ENCODE data around the gene MEMO1. TPM values are rescaled to one million over a fixed set of nuclear protein-coding genes. Genes with fewer than 3 reads are reported as not detected.
"Not testable (repeated sequence)": the region's sequence is repeated elsewhere in the genome, so short reads cannot be mapped to it uniquely, and the experiment has no call there.

The MEMO1 gene
- total and polyA plus RNA-seq, 2 donors, result 34.7 to 56.0 TPM

DNA sequence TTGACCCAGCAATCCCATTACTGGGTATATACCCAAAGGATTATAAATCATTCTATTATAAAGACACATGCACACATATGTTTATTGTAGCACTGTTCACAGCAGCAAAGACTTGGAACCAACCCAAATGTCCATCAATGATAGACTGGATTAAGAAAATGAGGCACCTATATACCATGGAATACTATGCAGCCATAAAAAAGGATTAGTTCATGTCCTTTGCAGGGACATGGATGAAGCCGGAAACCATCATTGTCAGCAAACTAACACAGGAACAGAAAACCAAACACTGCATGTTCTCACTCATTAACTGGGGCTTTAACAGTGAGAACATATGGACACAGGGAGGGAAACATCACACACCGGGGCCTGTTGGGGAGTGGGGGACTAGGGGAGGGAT is 110.7 kb downstream of the MEMO1 start:
- not testable (repeated sequence) for H3K4me1 ChIP-seq (ENCODE audit: insufficient read depth); H3K36me3 ChIP-seq (ENCODE audit: insufficient read depth); H3K27ac ChIP-seq (ENCODE audit: low read depth); H3K4me3 ChIP-seq (ENCODE audit: low read depth, low read length); DNase-seq (ENCODE audit: extremely low spot score)
- WGBS, result 100% methylated on average over 2 of the region's 2 CpGs

DNA sequence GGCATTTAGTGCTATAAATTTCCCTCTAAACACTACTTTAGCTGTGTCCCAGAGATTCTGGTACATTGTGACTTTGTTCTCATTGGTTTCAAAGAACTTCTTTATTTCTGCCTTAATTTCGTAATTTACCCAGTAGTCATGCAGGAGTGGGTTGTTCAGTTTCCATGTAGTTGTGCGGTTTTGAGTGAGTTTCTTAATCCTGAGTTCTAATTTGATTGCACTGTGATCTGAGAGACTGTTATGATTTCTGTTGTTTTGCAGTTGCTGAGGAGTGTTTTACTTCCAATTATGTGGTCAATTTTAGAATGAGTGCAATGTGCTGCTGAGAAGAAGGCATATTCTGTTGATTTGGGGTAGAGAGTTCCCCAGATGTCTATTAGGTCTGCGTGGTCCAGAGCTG is 112.5 kb downstream of the MEMO1 start:
- not testable (repeated sequence) for H3K27ac ChIP-seq (ENCODE audit: low read depth); H3K36me3 ChIP-seq (ENCODE audit: insufficient read depth); DNase-seq (ENCODE audit: extremely low spot score); H3K4me1 ChIP-seq (ENCODE audit: insufficient read depth); H3K4me3 ChIP-seq (ENCODE audit: low read depth, low read length)
- WGBS, result 98% methylated on average over 3 of the region's 3 CpGs

DNA sequence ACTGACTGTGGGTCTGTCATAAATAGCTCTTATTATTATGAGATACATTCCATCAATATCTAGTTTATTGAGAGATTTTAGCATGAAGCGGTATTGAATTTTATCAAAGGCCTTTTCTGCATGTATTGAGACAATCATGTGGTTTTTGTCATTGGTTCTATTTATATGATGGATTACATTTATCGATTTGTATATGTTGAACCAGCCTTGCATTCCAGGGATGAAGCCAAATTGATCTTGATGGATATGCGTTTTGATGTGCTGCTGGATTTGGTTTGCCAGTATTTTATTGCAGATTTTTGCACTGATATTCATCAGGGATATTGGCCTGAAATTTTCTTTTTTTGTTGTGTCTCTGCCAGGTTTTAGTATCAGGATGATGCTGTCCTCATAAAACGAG is 113.5 kb downstream of the MEMO1 start:
- not testable (repeated sequence) for H3K36me3 ChIP-seq (ENCODE audit: insufficient read depth); H3K4me3 ChIP-seq (ENCODE audit: low read depth, low read length); H3K4me1 ChIP-seq (ENCODE audit: insufficient read depth); H3K27ac ChIP-seq (ENCODE audit: low read depth); DNase-seq (ENCODE audit: extremely low spot score)
- 98% methylated on average over 4 of the region's 4 CpGs for WGBS

DNA sequence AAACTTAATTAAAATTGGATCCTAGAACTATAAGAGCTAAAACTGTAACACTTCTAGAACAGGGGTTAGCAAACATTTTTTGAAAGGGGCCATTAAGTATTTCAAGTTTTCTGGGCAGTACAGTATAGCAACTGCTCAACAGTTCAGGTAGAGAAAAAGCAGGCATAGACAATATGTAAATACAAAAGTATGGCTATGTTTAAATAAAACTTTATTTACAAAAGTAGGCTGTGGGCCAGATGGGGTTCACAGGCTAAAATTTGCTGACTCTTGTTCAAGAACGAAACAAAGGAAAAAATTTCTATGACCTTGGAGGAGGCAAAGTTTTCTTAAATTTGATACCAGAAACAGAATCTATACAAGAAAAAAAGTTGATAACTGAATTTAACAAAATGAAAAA is 114.5 kb downstream of the MEMO1 start:
- Histone ChIP-seq H3K27ac (ENCODE audit: low read depth) (no peak overlapping the region), H3K4me3 (ENCODE audit: low read depth, low read length) (no peak overlapping the region), H3K36me3 (ENCODE audit: insufficient read depth) (peaks cover 2% of the 10 kb centered on the region), H3K4me1 (ENCODE audit: insufficient read depth) (no peaks in the 10 kb centered on the region)
- no peak for DNase-seq (ENCODE audit: extremely low spot score)
- WGBS, result 98% methylated on average over 1 of the region's 1 CpG

DNA sequence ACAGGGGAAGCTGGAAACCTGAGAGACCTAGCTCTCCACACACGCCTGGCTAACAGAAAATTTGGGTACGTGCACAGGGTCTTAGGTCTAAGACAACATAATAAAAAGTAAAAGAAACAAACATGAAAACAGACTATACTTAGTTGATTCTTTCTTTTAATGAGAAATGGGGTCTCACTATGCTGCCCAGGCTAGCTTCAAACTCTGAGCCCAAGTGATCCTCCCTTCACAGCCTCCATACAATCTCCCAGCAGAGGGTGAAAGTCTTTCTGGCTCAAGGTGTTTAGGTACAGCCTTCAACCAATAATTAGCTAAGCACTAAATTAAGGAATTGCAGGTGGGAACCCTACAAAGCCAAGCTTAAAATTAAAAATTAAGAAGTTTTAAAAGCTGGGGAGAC is 116.2 kb downstream of the MEMO1 start:
- 95% methylated on average over 2 of the region's 2 CpGs for WGBS
- no peaks in the 10 kb centered on the region for H3K4me1 ChIP-seq (ENCODE audit: insufficient read depth)
- peaks cover 2% of the 10 kb centered on the region for H3K36me3 ChIP-seq (ENCODE audit: insufficient read depth)
- DNase-seq (ENCODE audit: extremely low spot score), result no peak
- H3K4me3 ChIP-seq (ENCODE audit: low read depth, low read length), result no peak overlapping the region
- H3K27ac ChIP-seq (ENCODE audit: low read depth), result no peak overlapping the region

DNA sequence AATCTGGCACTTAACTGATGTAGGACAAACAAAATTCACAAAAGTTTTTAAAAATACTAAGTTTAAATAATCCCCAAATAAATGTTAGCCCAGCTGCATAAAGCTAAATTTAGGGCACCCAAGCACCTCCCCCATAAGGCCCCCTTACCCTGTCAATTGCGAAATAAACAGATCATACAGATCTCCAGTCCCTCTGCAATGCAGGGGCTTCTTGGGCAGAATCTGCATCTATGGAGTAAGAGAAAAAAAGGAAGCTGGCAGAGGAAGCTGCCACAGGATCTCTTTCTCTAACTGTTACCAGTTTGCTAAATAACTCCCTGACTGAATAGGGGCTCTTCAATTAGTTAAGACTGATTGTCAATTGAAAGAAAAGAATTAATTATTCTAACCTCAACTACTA is 117.7 kb downstream of the MEMO1 start:
- no peaks in the 10 kb centered on the region for H3K4me1 ChIP-seq (ENCODE audit: insufficient read depth)
- H3K27ac ChIP-seq (ENCODE audit: low read depth), result no peak overlapping the region
- no peak for DNase-seq (ENCODE audit: extremely low spot score)
- H3K4me3 ChIP-seq (ENCODE audit: low read depth, low read length), result no peak overlapping the region
- H3K36me3 ChIP-seq (ENCODE audit: insufficient read depth), result peaks cover 2% of the 10 kb centered on the region
- 83% methylated on average over 1 of the region's 1 CpG for WGBS

DNA sequence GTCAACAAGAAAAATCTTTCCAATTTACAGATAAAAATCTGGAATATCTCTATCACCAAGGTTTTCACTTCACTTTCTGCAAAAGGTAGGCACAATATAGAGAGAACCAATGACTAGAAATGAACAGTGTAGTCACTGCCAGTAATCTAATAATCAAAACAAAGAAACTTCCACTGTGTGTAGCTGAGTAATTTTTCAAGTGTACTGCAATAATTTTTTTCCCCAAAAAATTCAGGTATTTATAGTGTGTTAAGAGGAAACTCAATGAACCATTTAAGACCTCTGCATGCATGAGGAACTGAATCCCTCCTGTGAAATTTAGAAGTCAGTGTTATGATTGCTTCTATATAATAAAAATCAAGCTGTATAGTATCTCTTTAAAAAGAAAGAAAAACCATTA is 121.8 kb downstream of the MEMO1 start:
- no peak overlapping the region for H3K4me3 ChIP-seq (ENCODE audit: low read depth, low read length)

DNA sequence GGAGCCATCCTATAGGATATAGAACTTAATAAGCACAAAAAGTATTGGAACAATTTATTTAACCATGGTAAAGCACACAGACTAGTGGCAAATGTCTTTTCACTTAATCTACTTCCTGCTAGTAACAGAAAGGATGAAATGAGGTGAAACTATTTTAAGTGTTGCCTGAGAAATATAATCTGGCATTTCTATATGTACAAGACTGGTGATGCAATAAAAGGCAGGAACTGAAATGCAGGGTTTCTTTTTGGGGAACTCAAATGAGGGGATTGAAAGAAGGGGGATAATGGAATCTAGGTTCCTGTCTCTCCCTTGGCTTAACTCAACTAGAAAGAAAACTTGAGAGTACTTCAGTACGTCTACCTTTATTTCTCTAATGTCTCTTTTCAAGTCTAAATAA is 122.3 kb downstream of the MEMO1 start:
- H3K27ac ChIP-seq (ENCODE audit: low read depth), result no peak overlapping the region
- no peak overlapping the region for H3K4me3 ChIP-seq (ENCODE audit: low read depth, low read length)
- 89% methylated on average over 1 of the region's 1 CpG for WGBS
- H3K36me3 ChIP-seq (ENCODE audit: insufficient read depth), result peaks cover 2% of the 10 kb centered on the region
- H3K4me1 ChIP-seq (ENCODE audit: insufficient read depth), result no peaks in the 10 kb centered on the region
- DNase-seq (ENCODE audit: extremely low spot score), result no peak

More for the DNA sequence above, 121.8 kb downstream of the MEMO1 start:
- Histone ChIP-seq H3K36me3 (ENCODE audit: insufficient read depth) (peaks cover 2% of the 10 kb centered on the region), H3K4me1 (ENCODE audit: insufficient read depth) (no peaks in the 10 kb centered on the region), H3K27ac (ENCODE audit: low read depth) (no peak overlapping the region)
- no peak for DNase-seq (ENCODE audit: extremely low spot score)

DNA sequence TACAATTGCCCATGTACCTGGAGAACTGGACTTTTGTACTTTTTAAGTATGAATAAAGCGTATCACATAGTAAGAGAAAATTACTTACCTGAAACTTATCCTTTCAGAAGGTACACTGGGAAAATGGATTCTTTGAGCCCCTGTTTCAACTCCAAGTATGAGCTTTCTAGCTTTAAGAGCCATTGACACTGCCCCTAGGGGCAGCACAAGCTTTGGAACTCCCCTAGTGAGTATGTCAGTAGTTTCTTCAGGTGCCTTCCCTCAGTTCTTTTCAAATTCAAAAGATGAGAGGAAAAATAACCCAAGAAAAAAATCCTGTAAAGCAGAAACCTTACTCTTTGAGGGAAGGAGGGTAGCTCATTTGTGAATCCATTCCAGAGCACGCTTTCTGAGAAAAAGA is 124.1 kb downstream of the MEMO1 start:
- Histone ChIP-seq H3K4me1 (ENCODE audit: insufficient read depth) (no peaks in the 10 kb centered on the region), H3K4me3 (ENCODE audit: low read depth, low read length) (no peak overlapping the region), H3K27ac (ENCODE audit: low read depth) (no peak overlapping the region), H3K36me3 (ENCODE audit: insufficient read depth) (no peaks in the 10 kb centered on the region)
- DNase-seq (ENCODE audit: extremely low spot score), result no peak
- WGBS, result 98% methylated on average over 2 of the region's 2 CpGs

DNA sequence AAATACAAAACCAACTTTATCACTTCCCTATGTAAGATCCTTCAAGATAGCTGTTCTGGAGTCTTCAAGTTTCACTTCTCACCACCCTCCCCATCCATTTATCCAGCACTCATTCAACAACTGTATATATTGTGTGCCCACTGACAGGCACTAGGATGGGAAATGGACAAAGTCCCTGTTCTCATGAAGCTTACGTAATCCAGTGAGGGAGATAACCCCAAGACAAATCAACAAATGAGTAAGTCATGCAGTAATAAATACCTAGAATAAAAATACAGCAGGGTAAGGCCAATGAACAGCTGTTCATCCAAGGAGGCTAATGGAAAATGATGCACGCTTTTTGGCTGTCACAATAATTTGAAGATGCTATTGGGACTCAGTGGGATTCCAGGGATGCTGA is 133.8 kb downstream of the MEMO1 start:
- no peak overlapping the region for H3K27ac ChIP-seq (ENCODE audit: low read depth)
- WGBS, result 96% methylated on average over 2 of the region's 2 CpGs

DNA sequence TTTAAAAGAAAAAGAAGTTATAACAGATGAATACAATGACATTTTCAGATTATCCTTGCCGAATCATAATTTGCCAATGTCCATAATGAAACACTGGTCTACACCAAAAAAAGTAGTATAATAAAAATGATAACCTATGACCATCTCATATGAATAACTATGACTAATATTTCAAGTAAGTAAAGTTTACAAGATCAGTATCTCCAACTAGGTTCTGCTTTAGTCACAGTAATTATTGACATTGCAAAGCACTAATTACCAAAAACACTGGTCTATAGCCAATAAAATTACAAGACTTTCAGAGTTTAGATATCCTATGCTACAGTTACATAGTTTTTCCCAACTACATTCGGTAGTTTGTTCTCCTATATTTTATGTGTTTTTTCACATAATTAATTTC is 136.7 kb downstream of the MEMO1 start:
- Histone ChIP-seq H3K36me3 (ENCODE audit: insufficient read depth) (no peaks in the 10 kb centered on the region), H3K27ac (ENCODE audit: low read depth) (no peak overlapping the region), H3K4me3 (ENCODE audit: low read depth, low read length) (no peak overlapping the region), H3K4me1 (ENCODE audit: insufficient read depth) (no peaks in the 10 kb centered on the region)
- WGBS, result 89% methylated on average over 2 of the region's 2 CpGs
- no peak for DNase-seq (ENCODE audit: extremely low spot score)

More for the DNA sequence above, 133.8 kb downstream of the MEMO1 start:
- DNase-seq (ENCODE audit: extremely low spot score), result no peak
- Histone ChIP-seq H3K36me3 (ENCODE audit: insufficient read depth) (peaks cover 2% of the 10 kb centered on the region), H3K4me1 (ENCODE audit: insufficient read depth) (no peaks in the 10 kb centered on the region), H3K4me3 (ENCODE audit: low read depth, low read length) (no peak overlapping the region)

DNA sequence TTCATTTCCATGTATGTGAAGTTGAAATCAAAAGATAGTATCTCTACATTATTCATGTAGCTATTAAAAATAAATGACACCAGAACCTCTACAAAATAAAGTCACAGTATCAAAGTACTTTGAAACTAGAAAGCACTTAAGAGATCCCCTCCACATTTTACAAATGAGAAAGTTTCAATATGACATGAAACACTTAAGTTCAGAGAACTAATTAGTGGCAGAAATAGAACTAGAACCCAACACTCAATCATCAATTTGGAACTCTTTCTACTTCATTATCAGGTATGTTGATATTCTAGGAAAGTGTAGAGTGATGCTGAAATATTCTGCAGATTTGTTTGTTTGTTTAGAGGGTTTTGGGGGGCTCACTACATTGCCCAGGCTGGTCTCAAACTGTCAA is 145.6 kb downstream of the MEMO1 start:
- no peak overlapping the region for H3K27ac ChIP-seq (ENCODE audit: low read depth)
- no peak for DNase-seq (ENCODE audit: extremely low spot score)
- no peaks in the 10 kb centered on the region for H3K36me3 ChIP-seq (ENCODE audit: insufficient read depth)

DNA sequence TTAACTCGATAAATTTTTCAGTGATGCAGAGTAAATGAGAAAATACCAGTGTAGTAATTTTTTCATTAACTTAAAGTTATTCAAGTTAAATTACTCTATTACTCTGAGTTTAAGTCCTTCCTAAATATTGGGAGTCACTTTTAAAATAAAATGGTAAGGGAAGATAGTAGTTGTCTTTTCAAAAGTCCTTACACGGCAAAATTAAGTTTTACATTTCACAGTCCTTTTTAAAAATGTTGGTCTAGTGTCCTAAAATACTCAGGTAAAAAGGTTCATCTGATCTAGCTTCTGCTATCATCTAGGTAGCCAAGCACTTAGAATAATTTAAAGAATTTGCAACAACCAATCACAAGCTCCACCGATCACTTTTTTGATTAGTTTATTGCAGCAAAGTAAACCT is 146.9 kb downstream of the MEMO1 start:
- no peaks in the 10 kb centered on the region for H3K4me1 ChIP-seq (ENCODE audit: insufficient read depth)

More for the DNA sequence above, 145.6 kb downstream of the MEMO1 start:
- H3K4me3 ChIP-seq (ENCODE audit: low read depth, low read length), result no peak overlapping the region
- H3K4me1 ChIP-seq (ENCODE audit: insufficient read depth), result no peaks in the 10 kb centered on the region

DNA sequence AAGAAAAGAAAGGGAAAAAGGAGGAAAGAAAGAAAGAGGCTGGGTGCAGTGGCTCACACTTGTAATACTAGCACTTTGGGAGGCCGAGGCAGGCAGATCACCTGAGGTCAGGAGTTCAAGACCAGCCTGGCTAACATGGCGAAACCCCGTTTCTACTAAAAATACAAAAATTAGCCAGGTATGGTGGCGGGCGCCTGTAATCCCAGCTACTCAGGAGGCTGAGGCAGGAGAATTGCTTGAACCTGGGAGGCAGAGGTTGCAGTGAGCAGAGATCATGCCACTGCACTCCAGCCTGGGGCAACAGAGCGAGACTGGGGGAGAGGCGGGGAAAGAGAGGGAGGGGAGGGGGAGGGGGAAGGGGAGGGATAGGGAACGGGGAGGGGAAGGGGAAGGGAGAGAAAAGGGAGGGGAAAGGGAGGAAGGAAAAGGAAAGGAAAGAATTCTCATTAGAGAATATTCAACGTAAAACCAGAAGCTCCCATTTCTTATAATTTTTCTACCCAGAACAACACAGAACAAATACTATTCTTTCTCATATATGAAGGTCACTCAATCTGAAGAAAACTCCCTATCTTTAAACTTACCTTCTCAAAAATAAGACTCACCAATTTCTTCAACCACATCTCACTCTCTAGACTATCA is 147.7 kb downstream of the MEMO1 start:
- not testable (repeated sequence) for DNase-seq (ENCODE audit: extremely low spot score); H3K27ac ChIP-seq (ENCODE audit: low read depth); H3K4me3 ChIP-seq (ENCODE audit: low read depth, low read length); H3K36me3 ChIP-seq (ENCODE audit: insufficient read depth); H3K4me1 ChIP-seq (ENCODE audit: insufficient read depth)
- 91% methylated on average over 9 of the region's 9 CpGs for WGBS

More for the DNA sequence above, 146.9 kb downstream of the MEMO1 start:
- Histone ChIP-seq H3K36me3 (ENCODE audit: insufficient read depth) (no peaks in the 10 kb centered on the region), H3K27ac (ENCODE audit: low read depth) (no peak overlapping the region), H3K4me3 (ENCODE audit: low read depth, low read length) (no peak overlapping the region)
- no peak for DNase-seq (ENCODE audit: extremely low spot score)
- WGBS, result 96% methylated on average over 3 of the region's 3 CpGs

DNA sequence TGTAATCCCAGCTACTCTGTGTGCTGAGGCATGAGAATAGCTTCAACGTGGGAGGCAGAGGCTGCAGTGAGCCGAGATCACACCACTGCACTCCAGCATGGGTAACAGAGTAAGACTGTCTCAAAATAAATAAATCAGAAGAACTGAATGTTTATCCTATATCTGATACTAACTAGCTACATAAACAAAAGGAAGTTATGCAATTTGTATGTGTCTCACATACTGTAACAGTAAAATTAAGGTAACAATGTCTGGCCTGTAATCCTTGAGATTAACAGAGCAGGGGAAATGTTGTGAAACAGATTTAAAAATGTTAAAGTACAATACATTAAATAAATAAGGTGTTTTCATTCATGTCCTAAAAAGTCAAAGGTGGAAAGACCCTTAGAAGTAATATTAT is 150.8 kb downstream of the MEMO1 start:
- no peak for DNase-seq (ENCODE audit: extremely low spot score)
- WGBS, result 59% methylated on average over 2 of the region's 2 CpGs
- H3K36me3 ChIP-seq (ENCODE audit: insufficient read depth), result no peaks in the 10 kb centered on the region
- H3K4me3 ChIP-seq (ENCODE audit: low read depth, low read length), result no peak overlapping the region
- no peaks in the 10 kb centered on the region for H3K4me1 ChIP-seq (ENCODE audit: insufficient read depth)
- H3K27ac ChIP-seq (ENCODE audit: low read depth), result no peak overlapping the region
